Activated naive CD4-positive, alpha-beta T cell treated with anti-CD3 and anti-CD28 coated beads, Interleukin-2, amount 50 U/mL, for 72 hours (primary cell): ENCODE measurements around the gene AVEN. TPM values are rescaled to one million over a fixed set of nuclear protein-coding genes. Genes with fewer than 3 reads are reported as not detected.

Experiments used
- ATAC-seq, 2 donors: fragments of 150-1000 bp; cut with Tn5 transposase; 2 replicates each; pipeline ENCODE4 v1.10.0; 2021; ENCODE audit warnings: mild to moderate bottlenecking in 2 of 2, moderate library complexity in 2 of 2
- DNase-seq, 2 donors: peaks; one replicate each; pipeline ENCODE4 v3.0.0; 2021 to 2022; ENCODE audit warnings: low spot score in 2 of 2
- H3K27ac Mint-ChIP-seq, 2 donors: one replicate each; pipeline ENCODE4 v1.8.0; 2022; ENCODE audit warnings: mild to moderate bottlenecking in 2 of 2, mixed read lengths in 2 of 2
- H3K36me3 Mint-ChIP-seq, 2 donors: one replicate each; pipeline ENCODE4 v1.8.0; 2022; ENCODE audit warnings: mixed read lengths in 2 of 2
- H3K9me3 Mint-ChIP-seq, 2 donors: one replicate each; pipeline ENCODE4 v1.8.0; 2022; ENCODE audit warnings: mixed read lengths in 2 of 2
- total RNA-seq, 2 donors: library from RNA; stranded (reverse); gene quantifications; one replicate each; pipeline ENCODE4 v1.2.3, GENCODE V29; 2022

The AVEN gene
- total RNA-seq, 2 donors from 2014 or later, result 6.9 to 9.3 TPM

GRCh38 chr15:33964665-33965040 lies 74.4 kb downstream of the AVEN start:
- ATAC-seq (no peak), DNase-seq (no peak)
- no peaks in the 10 kb centered on the region for H3K9me3 Mint-ChIP-seq
- H3K36me3 Mint-ChIP-seq, result no peaks in the 10 kb centered on the region
- peak overlapping the region in 1 of 2 donors; percentile 23 for H3K27ac Mint-ChIP-seq

DNA sequence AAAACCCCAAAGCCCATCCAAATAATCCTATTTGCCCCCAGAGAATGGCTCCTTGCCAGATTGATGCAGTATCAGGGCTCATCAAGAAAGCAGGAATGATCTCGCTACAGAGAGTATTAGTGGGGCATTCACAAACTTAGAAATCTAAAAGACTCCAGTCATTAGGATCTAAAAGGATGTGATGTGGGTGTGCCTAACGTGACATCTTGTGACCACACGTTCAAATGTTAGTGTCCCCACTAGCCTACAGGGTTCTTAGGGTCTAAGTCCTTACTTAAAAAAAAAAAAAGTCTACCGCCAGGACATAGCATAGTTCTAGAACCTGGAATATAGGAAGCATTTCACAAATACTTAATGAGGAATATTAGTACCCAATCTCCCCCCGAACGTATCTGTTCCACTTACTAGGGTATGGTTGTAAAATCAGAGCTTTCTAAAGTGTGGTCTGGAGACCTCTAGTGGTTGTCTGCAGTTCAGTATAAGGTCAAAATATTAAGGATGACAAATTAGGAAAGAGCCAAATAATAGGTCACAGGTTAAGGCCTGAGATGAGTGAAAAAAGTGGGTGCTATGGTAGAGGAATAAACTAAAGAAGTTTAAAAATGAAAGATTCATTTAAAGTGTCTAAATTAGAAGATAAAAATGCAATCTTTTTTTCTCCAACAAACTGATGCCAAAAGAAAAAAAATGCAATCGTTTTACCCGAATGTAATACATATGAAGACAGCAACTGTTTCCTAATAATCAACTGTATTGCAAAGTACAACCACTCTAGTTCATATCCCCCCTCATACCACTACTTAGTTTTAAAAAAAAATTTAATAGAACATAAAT lies 75.0 kb downstream of the AVEN start:
- Mint-ChIP-seq H3K36me3 (no peaks in the 10 kb centered on the region), H3K9me3 (no peaks in the 10 kb centered on the region), H3K27ac (peak overlapping the region in 1 of 2 donors; percentile 23)
- DNase-seq, result no peak
- no peak for ATAC-seq

DNA sequence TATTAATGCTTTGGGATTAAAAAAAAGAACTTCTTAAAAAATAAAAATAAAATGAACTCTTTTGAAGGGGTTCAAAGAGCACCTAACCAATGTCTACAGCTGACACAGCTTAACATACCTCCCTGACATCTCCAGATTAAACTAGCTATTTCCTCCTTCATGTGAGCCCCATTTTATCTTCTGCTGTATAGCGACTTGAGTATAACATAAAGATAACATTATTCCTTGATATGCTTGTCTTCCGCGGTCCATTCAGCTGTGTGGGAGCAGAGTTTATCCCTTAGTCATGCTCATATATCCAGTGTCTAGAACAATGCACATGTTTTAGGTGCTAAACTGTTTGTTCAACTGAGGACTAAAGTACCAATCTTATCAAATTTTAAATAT lies 78.5 kb downstream of the AVEN start:
- ATAC-seq, result no peak
- no peaks in the 10 kb centered on the region for H3K9me3 Mint-ChIP-seq
- H3K27ac Mint-ChIP-seq, result no peak overlapping the region
- DNase-seq, result no peak
- H3K36me3 Mint-ChIP-seq, result no peaks in the 10 kb centered on the region

GRCh38 chr15:33959844-33960548 lies 79.0 kb downstream of the AVEN start:
- Mint-ChIP-seq H3K36me3 (no peaks in the 10 kb centered on the region), H3K9me3 (no peaks in the 10 kb centered on the region), H3K27ac (peak overlapping the region in 1 of 2 donors; percentile 19)
- DNase-seq (no peak), ATAC-seq (no peak)

DNA sequence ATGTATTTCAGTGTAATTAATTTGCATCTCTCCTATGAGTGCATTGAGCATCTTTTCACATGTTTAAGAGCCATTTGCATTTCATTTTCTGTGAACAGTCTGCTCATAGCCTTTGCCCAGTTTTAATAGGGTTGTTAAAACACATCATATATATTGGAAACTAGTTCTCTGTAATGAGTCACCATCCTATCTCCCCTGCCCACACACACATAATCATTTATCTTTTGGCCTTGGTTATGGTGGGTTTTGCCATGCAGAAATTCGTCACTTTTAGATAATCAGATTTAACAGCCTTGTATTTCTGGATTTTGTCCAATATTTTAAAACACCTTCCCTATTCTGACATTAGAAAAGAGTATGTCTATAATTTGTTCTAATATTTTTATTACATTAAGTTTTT lies 82.6 kb downstream of the AVEN start:
- no peaks in the 10 kb centered on the region for H3K36me3 Mint-ChIP-seq
- ATAC-seq (no peak), DNase-seq (no peak)
- H3K9me3 Mint-ChIP-seq, result no peaks in the 10 kb centered on the region
- no peak overlapping the region for H3K27ac Mint-ChIP-seq

GRCh38 chr15:33955945-33956344 lies 83.1 kb downstream of the AVEN start:
- ATAC-seq (no peak), DNase-seq (no peak)
- Mint-ChIP-seq H3K9me3 (no peaks in the 10 kb centered on the region), H3K36me3 (no peaks in the 10 kb centered on the region), H3K27ac (no peak overlapping the region)

DNA sequence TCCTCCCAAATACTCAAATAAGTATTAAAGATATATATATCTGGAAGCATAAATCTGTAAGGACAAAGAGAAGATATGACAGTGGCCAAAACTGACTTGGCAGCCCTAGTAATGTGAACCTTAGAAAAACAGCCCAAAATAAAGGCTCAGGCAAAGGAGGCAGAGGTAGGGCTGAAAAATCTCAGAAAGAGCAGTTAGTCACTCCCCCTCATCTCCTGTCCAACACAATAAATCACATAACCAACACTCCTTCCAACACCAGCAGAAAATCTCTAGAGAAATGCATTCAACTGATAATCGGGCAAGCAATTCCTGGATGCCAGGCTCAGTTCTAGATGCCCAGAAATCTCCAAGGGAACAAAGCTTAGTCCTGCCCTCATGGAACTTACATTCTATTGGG lies 92.9 kb downstream of the AVEN start:
- Mint-ChIP-seq H3K27ac (peak overlapping the region in 1 of 2 donors; percentile 30), H3K36me3 (peaks cover 0 to 5% of the 10 kb centered on the region in 2 donors), H3K9me3 (no peaks in the 10 kb centered on the region)
- DNase-seq (no peak), ATAC-seq (no peak)

GRCh38 chr15:33941279-33942063 lies 97.5 kb downstream of the AVEN start:
- no peak for ATAC-seq
- H3K9me3 Mint-ChIP-seq, result no peaks in the 10 kb centered on the region
- no peak for DNase-seq
- no peak overlapping the region for H3K27ac Mint-ChIP-seq
- H3K36me3 Mint-ChIP-seq, result peaks cover 0 to 5% of the 10 kb centered on the region in 2 donors

GRCh38 chr15:33934921-33935320 lies 104.1 kb downstream of the AVEN start:
- no peak for ATAC-seq
- DNase-seq, result no peak
- Mint-ChIP-seq H3K27ac (no peak overlapping the region), H3K9me3 (no peaks in the 10 kb centered on the region), H3K36me3 (no peaks in the 10 kb centered on the region)

DNA sequence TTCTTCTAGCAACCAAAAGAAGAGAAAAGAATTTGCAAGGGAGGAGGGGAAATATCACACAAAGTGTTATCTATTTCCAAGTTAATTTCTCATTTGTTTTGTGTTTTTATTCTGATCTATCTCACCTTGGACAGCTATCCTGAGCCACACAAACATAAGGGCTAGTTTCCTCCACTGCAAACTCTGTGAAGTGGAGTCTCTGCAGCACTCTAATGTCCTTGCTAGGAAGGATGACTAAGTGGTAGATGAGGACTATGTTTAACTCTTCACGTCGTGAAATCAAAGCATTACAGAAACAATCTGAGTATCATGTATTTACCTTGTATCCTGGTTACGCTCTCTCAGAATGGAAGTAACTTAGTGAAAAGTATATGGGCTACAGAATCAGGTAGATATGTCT lies 104.6 kb downstream of the AVEN start:
- no peak for ATAC-seq
- no peaks in the 10 kb centered on the region for H3K9me3 Mint-ChIP-seq
- DNase-seq, result no peak
- no peaks in the 10 kb centered on the region for H3K36me3 Mint-ChIP-seq
- H3K27ac Mint-ChIP-seq, result no peak overlapping the region

GRCh38 chr15:33932734-33933133 lies 106.3 kb downstream of the AVEN start:
- no peak for DNase-seq
- Mint-ChIP-seq H3K36me3 (no peaks in the 10 kb centered on the region), H3K9me3 (no peaks in the 10 kb centered on the region), H3K27ac (no peak overlapping the region)
- no peak for ATAC-seq

GRCh38 chr15:33926260-33926659 lies 112.7 kb downstream of the AVEN start:
- no peak for DNase-seq
- Mint-ChIP-seq H3K9me3 (no peaks in the 10 kb centered on the region), H3K27ac (peak overlapping the region in 1 of 2 donors; percentile 10), H3K36me3 (no peaks in the 10 kb centered on the region)
- ATAC-seq, result no peak

- Mint-ChIP-seq H3K9me3 (no peaks in the 10 kb centered on the region), H3K36me3 (no peaks in the 10 kb centered on the region), H3K27ac (no peak overlapping the region)
- ATAC-seq (no peak), DNase-seq (no peak)
Observed at GRCh38 chr15:33923446-33923845, 115.6 kb downstream of the AVEN start.

GRCh38 chr15:33915571-33916407 lies 123.2 kb downstream of the AVEN start:
- H3K27ac Mint-ChIP-seq, result no peak overlapping the region
- no peak for DNase-seq
- no peak for ATAC-seq
- H3K9me3 Mint-ChIP-seq, result no peaks in the 10 kb centered on the region
- H3K36me3 Mint-ChIP-seq, result no peaks in the 10 kb centered on the region

DNA sequence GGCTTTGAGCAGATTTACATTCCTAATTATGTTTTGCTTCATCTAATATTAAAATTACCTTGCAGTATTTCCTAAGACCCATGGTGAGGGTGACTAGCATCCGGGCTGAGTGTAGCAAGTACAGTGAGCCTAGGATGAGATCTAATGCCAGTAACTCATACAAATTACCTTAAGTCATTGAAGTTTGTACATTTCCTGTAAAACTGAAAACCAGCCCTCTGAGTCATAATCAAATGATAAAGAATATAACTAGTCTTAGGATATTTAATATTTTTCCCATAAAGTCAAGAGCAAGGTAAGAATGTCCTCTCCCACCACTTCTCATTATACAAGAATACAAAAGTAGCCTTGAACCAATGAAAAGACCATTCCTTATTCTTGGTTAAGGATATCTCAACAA lies 125.5 kb downstream of the AVEN start:
- no peaks in the 10 kb centered on the region for H3K9me3 Mint-ChIP-seq
- no peak for ATAC-seq

GRCh38 chr15:33912326-33912725 lies 126.7 kb downstream of the AVEN start:
- ATAC-seq (no peak), DNase-seq (no peak)
- Mint-ChIP-seq H3K27ac (no peak overlapping the region), H3K36me3 (no peaks in the 10 kb centered on the region), H3K9me3 (no peaks in the 10 kb centered on the region)

More for the DNA sequence above, 125.5 kb downstream of the AVEN start:
- Mint-ChIP-seq H3K27ac (no peak overlapping the region), H3K36me3 (no peaks in the 10 kb centered on the region)
- DNase-seq, result no peak
